GM12875 (cell line): ENCODE measurements around the gene TNIP3.

ENCODE experiments used
- H3K4me3 ChIP-seq: one replicate; pipeline ENCODE4 v1.5.1; 2011; ENCODE audit warnings: low read depth, low read length, control low read depth
- TF ChIP-seq, protein P1 (sequence below): IDR thresholded peaks from 2 replicates; pipeline ENCODE4 v1.5.1; 2011; ENCODE audit warnings: low read depth, mild to moderate bottlenecking, control low read depth, inconsistent platforms, low read length, moderate library complexity, borderline replicate concordance; ENCODE audit not compliant: insufficient read depth

The TNIP3 gene

GRCh38 chr4:121138039-121138825, 25.9 kb downstream of the TNIP3 start:
- H3K4me3 ChIP-seq = no peak overlapping the region
- TF ChIP-seq, protein P1, sequence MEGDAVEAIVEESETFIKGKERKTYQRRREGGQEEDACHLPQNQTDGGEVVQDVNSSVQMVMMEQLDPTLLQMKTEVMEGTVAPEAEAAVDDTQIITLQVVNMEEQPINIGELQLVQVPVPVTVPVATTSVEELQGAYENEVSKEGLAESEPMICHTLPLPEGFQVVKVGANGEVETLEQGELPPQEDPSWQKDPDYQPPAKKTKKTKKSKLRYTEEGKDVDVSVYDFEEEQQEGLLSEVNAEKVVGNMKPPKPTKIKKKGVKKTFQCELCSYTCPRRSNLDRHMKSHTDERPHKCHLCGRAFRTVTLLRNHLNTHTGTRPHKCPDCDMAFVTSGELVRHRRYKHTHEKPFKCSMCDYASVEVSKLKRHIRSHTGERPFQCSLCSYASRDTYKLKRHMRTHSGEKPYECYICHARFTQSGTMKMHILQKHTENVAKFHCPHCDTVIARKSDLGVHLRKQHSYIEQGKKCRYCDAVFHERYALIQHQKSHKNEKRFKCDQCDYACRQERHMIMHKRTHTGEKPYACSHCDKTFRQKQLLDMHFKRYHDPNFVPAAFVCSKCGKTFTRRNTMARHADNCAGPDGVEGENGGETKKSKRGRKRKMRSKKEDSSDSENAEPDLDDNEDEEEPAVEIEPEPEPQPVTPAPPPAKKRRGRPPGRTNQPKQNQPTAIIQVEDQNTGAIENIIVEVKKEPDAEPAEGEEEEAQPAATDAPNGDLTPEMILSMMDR = no peak

DNA sequence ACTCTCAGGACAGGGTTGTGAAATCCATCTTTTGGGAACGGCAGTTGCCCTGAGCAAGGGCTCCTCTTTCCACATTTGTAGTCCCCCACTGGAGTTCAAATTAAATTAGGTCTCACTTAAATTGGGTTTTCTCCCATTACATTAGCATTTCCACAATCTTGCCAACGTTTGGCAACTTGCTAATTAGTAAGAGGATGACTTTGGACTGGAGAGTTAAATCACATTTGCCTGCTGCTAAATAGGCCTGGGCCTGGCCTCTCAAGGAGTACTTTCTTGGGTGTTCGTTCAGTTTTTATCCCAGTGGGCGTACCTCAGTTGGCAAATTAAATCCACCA, 33.8 kb downstream of the TNIP3 start:
- TF ChIP-seq, protein P1 = no peak
- H3K4me3 ChIP-seq = no peak overlapping the region

DNA sequence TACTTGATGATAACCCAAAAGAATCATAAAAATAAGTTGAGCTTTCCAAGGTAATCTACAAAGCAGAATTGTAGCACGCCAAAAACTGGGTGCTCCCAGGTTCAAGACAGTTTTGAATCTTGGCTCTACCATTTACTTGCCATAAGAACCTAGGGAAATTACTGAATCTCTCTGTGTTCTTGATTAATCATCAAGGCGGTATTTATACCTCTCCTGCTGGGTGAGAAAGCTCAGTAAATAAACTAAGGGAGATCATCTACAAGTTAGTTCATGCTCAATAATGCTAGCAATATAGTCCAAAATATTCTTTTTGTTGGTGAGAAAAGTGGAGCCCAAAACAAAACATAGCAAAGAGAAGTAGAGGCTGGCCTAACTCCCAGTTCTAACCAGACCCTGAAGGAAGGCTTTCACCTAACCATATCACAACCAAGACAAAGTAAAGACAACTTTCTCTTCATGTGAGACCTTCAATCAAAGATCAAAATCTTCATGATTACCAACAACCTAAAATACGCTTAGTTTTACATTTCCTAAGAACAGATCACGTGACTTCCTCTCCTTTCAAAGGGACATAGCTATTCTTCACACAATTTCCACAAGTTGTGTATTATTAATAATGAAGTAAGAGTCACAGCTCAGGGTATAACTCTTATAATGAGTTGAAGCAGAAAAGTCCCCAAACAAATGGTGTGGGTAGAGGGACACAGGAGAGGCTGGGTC, 34.4 kb downstream of the TNIP3 start:
- H3K4me3 ChIP-seq = no peak overlapping the region
- TF ChIP-seq, protein P1 = no peak

- TF ChIP-seq, protein P1 = no peak
- H3K4me3 ChIP-seq = no peak overlapping the region
Measured at GRCh38 chr4:121127100-121127499, 37.0 kb downstream of the TNIP3 start.

- TF ChIP-seq, protein P1 = no peak
- H3K4me3 ChIP-seq = no peak overlapping the region
Measured at GRCh38 chr4:121126449-121127006, 37.6 kb downstream of the TNIP3 start.

- no peak overlapping the region for H3K4me3 ChIP-seq
- TF ChIP-seq, protein P1 = no peak
Measured at GRCh38 chr4:121125498-121125885, 38.6 kb downstream of the TNIP3 start.
